SIG-M5 treated with dmso at 0.1 percent for 504 hours (cell line): ENCODE results near the gene AUH.
"Not testable (repeated sequence)": the region's sequence is repeated elsewhere in the genome, so short reads cannot be mapped to it uniquely, and the experiment has no call there.

Experiments
- DNase-seq: peaks from one replicate; lab custom pipeline; 2025; ENCODE audit not compliant: unreplicated experiment; lab: John Stamatoyannopoulos, UW

Gene AUH

DNA sequence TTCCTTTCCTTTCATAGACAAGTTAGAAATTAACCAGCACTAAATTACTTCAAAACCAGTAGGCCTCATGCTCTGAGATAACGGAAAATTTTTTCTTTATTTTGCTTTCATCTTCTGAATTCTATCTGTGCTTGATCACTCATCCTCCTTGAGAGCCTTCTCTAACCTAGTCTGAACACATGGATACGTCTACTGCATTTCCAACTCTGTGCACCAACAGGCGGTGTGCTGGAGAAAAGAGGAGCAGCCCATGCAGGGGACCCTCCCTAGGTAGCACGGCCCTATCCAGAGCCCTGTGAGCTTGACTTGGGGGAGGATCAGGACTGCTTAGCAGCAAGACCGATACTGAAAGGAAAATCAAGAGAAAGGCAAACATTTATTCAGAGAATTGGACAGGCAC, 149.8 kb downstream of the AUH start:
- no peak for DNase-seq

DNA sequence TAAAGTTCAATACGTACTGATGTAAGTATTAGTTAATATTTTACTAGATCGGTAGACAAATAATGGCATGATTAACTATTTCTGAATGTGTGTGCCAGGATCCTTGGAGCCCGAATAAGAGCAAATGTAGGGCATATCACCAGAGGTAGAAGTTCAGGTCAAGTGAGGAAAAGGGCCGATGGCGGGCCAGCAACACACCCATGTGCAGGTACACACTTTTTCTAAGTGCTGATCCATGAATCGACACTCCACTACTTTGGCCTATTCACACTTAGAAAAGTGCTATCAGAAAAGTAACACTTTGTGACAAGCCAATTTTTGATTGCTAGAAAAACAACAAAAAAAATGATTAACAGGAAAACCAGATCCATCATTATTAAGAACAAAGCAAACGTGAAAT, 150.3 kb downstream of the AUH start:
- DNase-seq = no peak

DNA sequence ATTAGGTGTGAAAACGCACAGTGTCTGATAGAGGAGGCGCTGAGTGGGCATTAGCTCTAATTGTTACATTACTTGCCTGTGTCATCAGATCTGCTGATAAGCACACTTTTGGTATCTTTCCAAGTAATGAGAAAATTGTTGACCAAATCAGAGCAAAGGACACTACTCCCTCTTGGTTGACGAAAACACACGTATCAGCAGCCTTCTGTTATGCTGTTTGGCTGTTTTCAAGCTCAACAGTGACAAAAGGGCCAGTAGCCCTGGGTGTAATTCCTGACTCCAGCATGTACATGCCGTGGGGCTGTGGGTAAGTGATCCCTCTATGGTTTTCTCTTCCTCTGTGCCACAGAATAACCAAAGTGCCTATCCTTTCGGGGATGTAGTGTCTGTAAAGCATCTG, 151.4 kb downstream of the AUH start:
- no peak for DNase-seq

DNA sequence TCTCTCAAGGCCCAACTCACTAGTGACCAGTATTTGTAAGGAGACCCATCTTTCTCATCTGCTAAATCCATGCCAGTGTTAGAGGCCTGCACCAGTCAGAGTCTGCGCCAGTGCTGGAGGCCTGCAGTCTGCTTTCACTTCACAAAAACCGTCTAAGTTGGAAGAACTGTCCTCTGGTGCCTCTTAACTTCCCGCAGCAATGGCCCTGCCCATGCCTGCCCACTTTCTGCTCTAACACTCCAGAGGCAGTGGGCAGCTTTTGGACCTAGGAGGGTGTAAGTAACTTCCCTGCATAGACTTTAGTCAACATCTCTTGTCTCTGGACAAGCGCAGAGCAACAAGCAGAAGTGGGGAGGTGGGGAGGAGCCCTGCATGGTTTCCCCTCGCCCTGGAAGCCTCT, 152.9 kb downstream of the AUH start:
- DNase-seq = no peak

DNA sequence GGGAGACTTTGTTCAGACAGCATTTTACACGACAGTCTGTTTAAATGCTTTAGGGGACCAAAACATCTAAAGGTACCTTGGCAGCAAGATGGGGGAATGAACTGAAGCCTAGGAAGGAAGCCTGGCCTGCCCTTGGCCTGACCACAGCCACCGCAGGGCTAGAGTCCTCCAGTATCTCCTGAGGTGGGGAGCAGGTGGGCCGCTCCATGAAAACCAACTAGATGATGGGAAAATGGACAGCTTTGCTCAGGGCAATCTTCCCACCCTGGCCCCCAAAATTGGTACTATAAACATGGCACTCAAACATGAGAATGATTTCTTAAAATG, 153.3 kb downstream of the AUH start:
- DNase-seq = no peak

DNA sequence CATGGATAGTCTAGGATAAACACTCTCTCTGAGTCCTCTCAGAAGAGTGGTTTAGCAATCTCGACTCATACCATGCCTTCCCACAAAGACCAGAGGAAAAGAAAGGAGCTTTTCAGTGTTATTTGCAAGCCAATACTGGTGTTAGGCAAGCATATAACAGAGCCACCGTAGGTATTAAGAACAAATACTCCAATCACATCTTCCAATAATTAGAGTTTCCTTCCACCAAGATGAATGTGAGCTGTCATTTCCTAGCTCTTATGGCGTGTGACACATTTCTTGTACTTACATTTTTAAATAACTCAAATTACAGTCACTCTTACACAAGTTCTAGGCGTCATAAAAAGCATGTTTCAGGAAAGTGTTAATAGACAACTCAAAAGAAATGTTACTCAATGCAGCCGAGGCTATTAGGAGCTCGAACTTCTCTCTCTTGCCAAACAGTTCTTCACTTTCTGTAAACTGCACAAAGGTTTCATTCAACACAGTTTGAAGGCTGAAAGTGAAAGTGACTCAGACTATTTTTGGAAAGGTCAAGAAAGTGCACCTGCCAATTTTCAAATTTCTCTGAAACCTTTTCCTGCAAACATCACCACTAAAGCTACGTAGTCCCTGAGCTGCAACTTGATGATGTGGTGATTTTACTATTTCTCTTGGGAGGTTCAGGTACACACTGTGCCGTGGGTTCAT, 153.8 kb downstream of the AUH start:
- peak; percentile 90 for DNase-seq

DNA sequence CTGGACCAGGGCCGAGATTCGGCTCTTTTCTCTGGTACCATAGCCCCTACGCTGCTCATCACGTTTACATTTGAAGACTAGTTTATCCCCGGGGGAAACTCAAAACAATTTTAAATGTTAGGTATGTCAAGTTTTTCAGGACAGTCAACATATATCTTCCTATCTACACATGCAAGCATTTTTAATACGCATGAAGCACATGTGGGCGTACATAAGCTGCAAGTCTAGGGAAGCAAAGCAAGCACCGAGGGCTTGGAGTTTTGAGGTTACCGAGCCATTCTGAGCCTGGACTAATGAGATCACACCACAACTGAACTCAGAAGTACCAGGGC, 154.4 kb downstream of the AUH start:
- no peak for DNase-seq

DNA sequence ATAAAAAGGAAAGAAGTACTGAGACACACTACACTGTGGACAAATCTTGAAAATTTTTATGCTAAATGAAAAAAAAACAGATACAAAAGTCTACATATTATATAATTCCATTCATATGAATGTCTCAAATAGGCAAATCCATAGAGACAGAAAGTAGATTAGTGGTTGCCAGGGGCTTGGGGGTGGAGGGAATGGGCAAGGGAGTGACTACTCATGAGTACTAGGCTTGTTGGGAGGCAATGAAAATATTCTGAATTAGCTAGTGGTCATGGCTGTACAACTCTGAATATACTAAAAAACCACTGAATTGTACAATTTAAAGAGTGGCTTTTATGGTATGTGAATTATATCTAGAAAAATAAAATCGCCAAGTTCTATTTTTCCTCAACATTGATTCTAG, 154.9 kb downstream of the AUH start:
- DNase-seq = no peak

DNA sequence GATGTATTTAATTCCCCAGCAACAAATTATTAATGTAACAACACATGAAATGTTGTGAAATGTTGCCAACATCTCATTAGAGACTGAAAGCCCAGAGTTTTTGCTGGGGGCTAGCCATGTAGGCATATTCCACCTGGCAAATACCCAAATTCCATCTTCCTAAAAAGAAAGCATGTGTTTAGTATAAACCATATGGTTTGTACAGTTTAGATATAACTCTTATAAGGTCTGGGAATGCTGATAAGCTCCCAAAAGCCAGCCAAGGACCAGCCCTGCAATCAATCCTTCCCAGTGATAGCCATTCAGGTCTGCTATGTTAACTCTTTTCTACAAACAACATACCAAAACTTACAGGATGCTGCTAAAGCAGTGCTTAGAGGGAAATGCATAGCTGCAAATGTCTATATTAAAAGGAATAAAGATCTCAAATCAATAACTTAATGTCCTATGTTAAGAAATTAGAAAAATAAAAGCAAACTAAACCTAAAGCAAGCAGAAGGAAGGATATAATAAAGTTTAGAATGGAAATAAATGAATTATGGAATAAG, 158.9 kb downstream of the AUH start:
- DNase-seq = no peak

DNA sequence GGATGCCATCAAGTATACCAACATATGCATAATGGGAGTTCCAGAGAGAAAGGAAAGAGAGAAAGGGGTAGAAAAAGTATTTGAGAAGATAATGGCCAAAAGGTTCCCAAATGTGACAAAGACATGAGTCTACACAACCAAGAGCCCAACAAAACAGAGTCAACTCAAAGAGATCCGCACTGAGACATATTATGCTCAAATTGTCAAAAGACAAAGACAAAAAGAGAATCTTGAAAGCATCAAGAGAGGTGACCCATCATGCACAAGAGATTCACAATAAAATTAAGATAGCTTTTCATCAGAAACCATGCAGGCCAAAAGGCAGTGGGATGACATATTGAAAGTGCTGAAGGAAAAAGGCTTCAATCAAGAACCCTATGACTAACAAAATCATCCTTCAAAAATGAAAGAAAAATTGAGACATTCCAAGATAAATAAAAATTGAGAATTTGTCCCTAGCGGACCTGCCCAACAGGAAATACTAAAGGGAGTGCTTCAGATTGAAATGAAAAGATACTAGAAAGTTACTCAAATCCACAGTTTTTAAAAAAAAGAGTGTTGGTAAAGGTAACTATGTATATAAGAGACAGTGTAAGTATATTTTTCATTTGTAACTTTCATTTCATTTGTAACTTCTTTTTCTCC, 160.9 kb downstream of the AUH start:
- no peak for DNase-seq

DNA sequence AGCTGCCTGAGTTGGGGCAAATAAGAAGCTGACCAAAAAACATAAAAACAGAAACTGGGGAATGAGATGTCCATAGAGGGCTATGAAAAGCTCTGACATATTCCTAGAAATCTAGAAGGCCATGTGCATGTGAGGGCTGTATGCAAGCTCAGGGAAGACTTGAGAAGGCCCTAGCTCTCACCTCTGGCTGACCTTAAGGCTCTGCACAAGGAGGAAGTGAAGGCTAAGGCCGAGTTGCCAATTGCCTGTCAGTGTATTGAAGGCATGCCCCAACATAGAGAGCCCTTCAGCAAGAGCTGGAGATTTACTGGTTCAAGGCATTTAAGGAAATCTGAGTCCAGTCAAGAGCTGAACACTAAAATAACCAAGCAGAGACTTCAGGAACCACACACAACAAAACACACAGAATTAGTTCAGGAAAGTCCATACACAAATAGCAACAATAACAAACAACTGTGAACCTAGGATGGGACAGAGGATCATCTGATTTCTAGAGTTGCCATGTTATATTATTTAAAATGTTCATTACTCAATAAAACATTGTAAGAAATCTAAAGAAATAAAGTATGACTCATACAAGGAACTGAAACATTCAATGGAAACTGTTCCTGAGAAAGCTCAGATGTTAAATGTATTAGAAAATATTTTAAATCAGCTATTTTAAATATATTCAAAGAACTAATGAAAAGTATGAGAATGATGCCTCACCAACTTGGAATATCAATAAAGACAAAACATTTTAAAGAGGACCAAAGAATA, 161.8 kb downstream of the AUH start:
- peak; percentile 53 for DNase-seq

DNA sequence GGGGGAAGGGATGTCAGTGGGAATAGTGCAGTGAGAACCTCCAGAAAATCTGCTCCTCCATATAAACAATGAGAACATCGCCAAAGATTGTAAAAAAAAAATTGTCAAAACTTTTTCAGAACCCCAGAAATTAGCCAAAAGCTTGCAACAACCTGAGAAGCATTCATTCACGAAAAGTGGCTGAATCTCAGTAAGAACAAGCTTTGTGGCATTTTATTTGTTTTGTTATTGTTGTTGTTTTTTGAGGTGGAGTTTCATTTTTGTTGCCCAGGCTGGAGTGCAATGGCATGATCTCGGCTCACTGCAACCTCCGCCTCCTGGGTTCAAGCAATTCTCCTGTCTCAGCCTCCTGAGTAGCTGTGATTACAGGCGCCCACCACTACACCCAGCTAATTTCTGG, 162.8 kb downstream of the AUH start:
- not testable (repeated sequence) for DNase-seq

DNA sequence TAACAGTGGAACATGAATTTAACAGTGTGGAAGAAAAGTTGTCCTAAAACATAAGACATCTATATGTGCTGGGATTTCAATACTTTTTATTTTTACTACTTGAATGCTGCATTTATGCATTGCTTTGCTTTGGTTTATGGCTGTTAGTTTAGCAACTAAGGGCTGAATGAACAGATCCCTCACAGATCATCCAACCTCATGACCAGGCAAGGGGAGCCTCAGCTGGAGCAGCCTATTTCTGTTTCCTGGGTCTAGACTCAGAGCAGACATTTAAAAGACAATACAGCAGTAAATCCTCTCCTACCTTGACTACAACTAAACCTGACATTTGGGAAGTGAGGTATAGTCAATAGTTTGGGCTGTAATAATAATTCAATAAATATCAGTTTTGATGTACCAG, 163.3 kb downstream of the AUH start:
- DNase-seq = no peak

DNA sequence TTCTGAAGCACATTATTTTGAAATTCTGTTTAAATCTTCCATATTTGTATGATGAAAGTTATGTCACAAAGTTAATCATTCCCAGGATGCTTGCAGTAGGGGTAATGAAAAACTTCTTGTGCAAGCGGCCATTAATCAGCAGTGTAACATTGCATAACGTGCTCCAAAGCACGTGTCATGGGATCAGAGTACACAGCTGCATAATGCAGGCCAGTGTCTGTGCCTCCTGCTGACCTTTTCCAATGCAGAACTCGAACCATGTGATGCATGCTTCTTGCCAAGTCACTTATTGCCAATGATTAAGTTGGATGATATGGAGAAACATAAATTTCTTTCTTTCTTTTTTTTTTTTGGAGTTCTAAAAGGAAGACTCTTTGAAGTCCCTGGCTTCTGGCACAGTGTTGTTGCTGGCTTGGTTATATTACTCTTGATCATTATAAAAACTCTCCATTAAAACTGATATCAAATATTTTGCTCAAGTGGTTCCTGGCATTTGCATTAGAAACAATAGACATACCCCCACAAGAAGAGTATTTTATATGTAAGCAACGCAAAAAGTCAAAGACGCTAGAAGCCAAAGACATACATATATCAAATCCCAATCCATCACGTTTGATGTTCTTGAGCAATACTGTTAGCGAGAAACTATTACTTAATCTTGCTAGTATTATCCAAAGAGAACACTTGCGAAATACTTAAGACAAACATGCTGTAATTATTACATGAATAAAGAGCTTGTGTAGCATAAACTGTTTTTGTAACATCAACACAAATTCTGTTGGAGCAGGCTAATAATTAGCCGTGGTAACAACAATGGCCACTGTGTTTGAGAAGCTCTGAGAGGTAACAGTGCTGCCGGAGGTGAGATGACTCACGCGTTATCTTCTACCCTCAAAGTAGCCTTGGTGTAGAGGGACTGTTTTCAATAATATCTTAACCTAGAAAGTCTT, 164.2 kb downstream of the AUH start:
- peak; percentile 90 for DNase-seq

DNA sequence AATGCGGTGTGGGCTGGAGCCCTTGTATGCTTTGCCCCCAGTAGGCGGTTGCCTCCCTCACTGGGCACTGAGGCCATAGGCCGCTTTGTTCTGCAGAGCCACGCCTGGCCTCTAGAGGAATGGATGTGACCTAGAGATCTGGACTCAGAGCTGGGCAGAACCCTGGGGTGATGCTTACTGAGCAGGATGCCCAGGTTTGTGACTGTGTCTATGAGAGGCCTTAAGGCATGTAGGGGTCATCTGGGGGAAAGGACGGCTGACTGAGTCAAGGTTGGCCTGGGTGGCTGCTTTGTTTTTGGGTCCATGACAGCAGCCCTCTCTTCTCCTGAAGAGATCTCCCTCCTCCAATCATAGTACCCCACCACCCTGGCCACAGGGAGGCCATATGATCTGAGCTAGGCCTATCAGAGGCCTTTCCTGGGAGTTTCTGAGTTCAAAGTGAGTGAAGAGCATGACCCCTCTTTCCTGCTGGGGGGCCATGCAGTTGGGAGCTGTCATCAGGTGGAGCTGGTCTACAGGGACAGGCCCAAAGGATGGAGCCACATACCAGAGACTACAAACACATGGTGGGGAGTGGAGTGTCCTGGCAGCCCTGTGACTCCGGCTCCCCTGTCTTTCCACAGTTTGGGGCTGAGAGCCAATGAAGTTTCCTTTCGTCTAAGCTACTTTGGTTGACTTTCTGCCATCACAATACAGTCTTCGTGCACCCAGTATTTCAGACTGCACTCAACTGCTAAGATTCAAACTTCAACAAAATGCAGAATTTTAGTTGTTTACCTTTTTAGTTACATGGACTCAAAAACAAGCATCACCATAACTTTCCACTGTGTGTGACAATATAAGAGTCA, 165.4 kb downstream of the AUH start:
- DNase-seq = no peak

DNA sequence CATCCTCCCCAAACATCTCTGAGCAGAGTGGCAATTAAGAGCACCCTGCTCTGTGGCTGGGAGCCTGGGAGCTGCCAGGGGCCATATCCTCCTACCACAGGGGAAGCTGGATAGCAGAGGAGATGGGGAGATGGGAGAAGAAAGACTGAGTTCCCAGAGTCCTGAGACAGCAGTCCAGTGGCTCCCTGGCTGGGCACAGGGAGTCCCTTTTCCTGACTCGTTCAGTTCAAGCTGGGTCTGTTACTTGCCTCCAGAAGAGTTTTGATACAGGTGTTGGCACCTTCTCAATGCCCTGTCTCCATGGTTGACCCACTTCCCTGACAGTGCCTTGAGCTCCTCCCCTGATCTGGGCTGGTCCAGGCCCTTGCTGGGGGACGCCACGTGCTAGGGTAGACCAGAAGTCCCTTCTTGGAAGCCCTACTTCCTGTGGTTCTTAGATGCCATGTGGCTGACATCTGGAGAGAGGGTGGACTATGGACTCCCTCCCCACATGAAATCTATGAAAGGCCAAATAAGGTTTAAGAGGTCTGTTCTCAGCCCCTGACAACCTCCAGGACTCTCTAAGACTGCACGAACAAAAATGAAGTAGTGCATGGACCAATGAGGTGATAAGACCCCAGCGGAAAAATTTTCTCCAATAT, 166.2 kb downstream of the AUH start:
- no peak for DNase-seq

DNA sequence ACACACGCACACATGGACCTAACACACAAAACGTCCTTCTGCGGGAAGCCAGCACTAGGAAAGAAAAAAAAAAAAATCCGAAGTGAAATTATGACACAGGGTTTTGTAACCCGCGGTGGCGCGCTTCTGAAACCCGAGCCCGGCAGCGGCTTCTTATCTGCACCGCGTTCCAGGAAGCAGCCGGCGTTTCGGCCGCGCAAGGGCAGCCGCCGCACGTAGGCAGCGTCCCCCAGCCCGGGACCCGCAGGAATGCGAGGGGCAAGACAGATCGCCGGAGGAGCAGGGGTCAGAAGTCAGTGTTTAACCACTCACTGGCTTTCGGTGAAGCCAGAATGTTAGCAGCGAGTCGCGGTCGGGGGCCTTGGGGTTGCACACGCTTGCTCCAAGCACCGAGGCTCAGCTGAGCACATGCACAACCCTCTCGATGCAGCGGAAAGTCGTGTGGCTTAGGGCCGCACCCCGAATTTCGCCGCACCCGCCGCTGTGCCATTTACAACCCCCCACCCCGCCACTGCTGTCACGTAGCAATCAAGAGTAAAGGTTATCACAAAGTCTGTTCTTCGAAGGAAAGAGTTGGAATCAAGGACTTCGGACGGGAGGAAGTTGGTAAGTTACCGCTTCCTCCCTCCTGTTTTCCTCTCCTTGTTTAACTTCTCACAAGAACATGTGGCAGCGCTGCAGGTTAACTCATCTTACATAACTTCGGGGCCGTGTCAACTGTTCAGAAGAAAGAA, 167.9 kb downstream of the AUH start:
- peak; percentile 70 for DNase-seq

DNA sequence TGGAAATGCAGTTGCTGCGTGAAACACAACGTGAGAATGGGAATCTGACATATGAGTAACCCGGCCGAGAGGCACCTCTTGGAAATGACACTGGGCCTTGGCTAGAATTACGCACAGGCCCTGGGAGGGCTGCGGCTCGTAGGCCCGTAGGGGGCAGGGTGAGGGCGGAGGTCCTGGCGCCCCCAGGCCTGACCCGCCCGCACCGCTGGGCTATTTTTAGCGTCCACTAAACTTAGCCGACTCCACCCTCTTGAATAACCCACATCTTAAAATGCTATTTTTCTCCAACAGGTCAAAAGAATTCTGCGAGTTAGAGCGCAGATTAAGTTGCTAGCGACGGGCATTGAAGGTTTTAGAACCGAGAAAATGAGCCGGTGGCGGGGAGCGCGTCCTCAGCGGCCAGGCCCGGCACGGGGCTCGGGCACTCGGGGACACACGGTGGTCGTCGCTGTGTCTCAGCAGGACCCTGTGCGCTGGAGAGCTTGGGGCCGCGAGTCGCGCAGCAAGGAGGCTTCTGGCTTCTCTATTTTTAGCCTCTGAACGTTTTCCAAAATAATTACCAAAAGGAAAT, 168.5 kb downstream of the AUH start:
- peak; percentile 87 for DNase-seq
